GM12878 (cell line): ENCODE measurements around the gene GAS6. TPM values are rescaled to one million over a fixed set of nuclear protein-coding genes. Genes with fewer than 3 reads are reported as not detected.

Experiments
- ATAC-seq: fragments of 200-7000 bp; cut with Tn5 transposase; 3 replicates; pipeline ENCODE4 v1.9.1; 2020; ENCODE audit warnings: mild to moderate bottlenecking, moderate library complexity
- BruUV-seq: library from RNA; stranded (reverse); fragments of 400-500 nt; replicated peaks from 2 replicates; lab custom pipeline; 2021; lab: Mats Ljungman, UMichigan
- CTCF ChIA-PET: fragments of 300-600 bp; sonication (Branson Sonifier 250); formaldehyde crosslinking; extraction: SDS; loops from one replicate; lab custom pipeline; 2021; ENCODE audit warnings: inconsistent platforms; lab: Yijun Ruan, JAX
- POLR2A ChIA-PET: fragments of 350-600 bp; formaldehyde crosslinking; extraction: SDS; loops from one replicate; lab custom pipeline; 2021; ENCODE audit warnings: inconsistent platforms; lab: Charles Lee
- RAD21 ChIA-PET: fragments of 300-600 bp; sonication (Branson Sonifier 250); formaldehyde crosslinking; loops from one replicate; lab custom pipeline; 2023; ENCODE audit warnings: antibody characterized with exemption; ENCODE audit not compliant: unreplicated experiment; lab: Charles Lee
- SMC1A ChIA-PET: fragments of 300-600 bp; sonication (Branson Sonifier 250); formaldehyde crosslinking; loops from one replicate; lab custom pipeline; 2023; ENCODE audit not compliant: unreplicated experiment, uncharacterized antibody; lab: Charles Lee
- DNase-seq: peaks from one replicate; pipeline ENCODE4 v3.0.0-alpha.2; 2011; ENCODE audit warnings: low read depth, low spot score
- FAIRE-seq: peaks from 3 replicates; lab custom pipeline; 2011; peaks lifted over from hg19 to GRCh38; lab: Jason Lieb, UNC
- H2AFZ ChIP-seq: 2 replicates; pipeline ENCODE4 v1.6.0; 2011; ENCODE audit warnings: low read depth, low read length, control low read depth; ENCODE audit not compliant: control insufficient read depth
- H3K27ac ChIP-seq: 2 replicates; pipeline ENCODE4 v1.5.1; 2011; ENCODE audit warnings: control low read depth; ENCODE audit not compliant: control insufficient read depth, insufficient read depth
- H3K27me3 ChIP-seq, 2 experiments: replicated peaks in 1 of 2; 2 replicates each; pipeline versions ENCODE4 v1.6.0 to v1.6.1; 2011; ENCODE audit warnings: low read length in 1 of 2; ENCODE audit not compliant: control insufficient read depth in 2 of 2, insufficient read depth in 2 of 2
- H3K36me3 ChIP-seq, 2 experiments: 2 replicates each; pipeline ENCODE4 v1.5.1; 2011; ENCODE audit warnings: low read length in 1 of 2; ENCODE audit not compliant: control insufficient read depth in 2 of 2, insufficient read depth in 2 of 2
- H3K4me1 ChIP-seq: 2 replicates; pipeline ENCODE4 v1.6.1; 2011; ENCODE audit warnings: mild to moderate bottlenecking, low read length, moderate library complexity, mixed read lengths; ENCODE audit not compliant: control insufficient read depth, insufficient read depth
- H3K4me2 ChIP-seq: 2 replicates; pipeline ENCODE4 v1.6.0; 2011; ENCODE audit warnings: control low read depth; ENCODE audit not compliant: control insufficient read depth, insufficient read depth
- H3K4me3 ChIP-seq: fragments of 200-600 bp; sonication (generic); 2 replicates; pipeline ENCODE4 v1.5.1; 2016
- H3K79me2 ChIP-seq: 2 replicates; pipeline ENCODE4 v1.6.0; 2011; ENCODE audit warnings: low read length; ENCODE audit not compliant: control insufficient read depth, insufficient read depth
- H3K9ac ChIP-seq: 2 replicates; pipeline ENCODE4 v1.8.0; 2011; ENCODE audit warnings: low read length, control low read depth, mixed read lengths; ENCODE audit not compliant: control insufficient read depth, insufficient read depth
- H3K9me3 ChIP-seq: replicated peaks from 3 replicates; pipeline ENCODE4 v1.5.1; 2011; ENCODE audit warnings: mild to moderate bottlenecking, low read length; ENCODE audit not compliant: control insufficient read depth, insufficient read depth
- H4K20me1 ChIP-seq: 2 replicates; pipeline ENCODE4 v1.6.0; 2011; ENCODE audit not compliant: control insufficient read depth, insufficient read depth
- BMI1 ChIP-seq: fragments of 450-650 bp; IDR thresholded peaks from 2 replicates; pipeline ENCODE4 v1.6.1; 2016; ENCODE audit warnings: mild to moderate bottlenecking, moderate library complexity, borderline replicate concordance
- CBX5 ChIP-seq: sonication (generic); IDR thresholded peaks from 2 replicates; pipeline ENCODE4 v1.6.1; 2016; ENCODE audit warnings: low read depth, moderate library complexity, mild to moderate bottlenecking, inconsistent platforms
- WGBS: methylation state at CpG from one replicate; pipeline ENCODE4 v1.1.6; 2016; ENCODE audit warnings: low lambda C conversion rate; ENCODE audit not compliant: insufficient replicate concordance, insufficient coverage; ENCODE audit errors: missing lambda C conversion rate; 5-methylcytosine and 5-hydroxymethylcytosine counted together
- in situ Hi-C: fragments of 300-500 bp; cut with MboI; formaldehyde crosslinking; loops from 9 replicates; pipeline ENCODE4 v1.14.3; 2018; ENCODE audit warnings: mixed read lengths
- intact Hi-C: fragments of 100-400 bp; cut with micrococcal nuclease; formaldehyde crosslinking; loops from one replicate; pipeline ENCODE4 v1.14.2; 2022; ENCODE audit not compliant: unreplicated experiment
- polyA plus RNA-seq, 11 experiments: library from polyadenylated mRNA; depleted of rRNA in 4 of 11; unstranded in 6 of 11; stranded (reverse) in 5 of 11; fragments of >200 nt; fragmentation: Nextera tagmentation in 4 of 11; fragmentation: Illumina TruSeq in 1 of 11; extraction: Ambion mirVana in 4 of 11; extraction: Trizol in 1 of 11; gene quantifications; 1 replicate in 1 of 11; 2 replicates in 10 of 11; pipeline versions ENCODE4 v1.2.1 to v1.2.3, GENCODE V29; 2011 to 2016; ENCODE audit warnings: inconsistent platforms in 2 of 11, missing spikeins in 2 of 11, low read depth in 1 of 11
- total RNA-seq, 4 experiments: library from RNA; depleted of rRNA in 3 of 4; stranded (reverse); fragments of >200 nt in 3 of 4; fragmentation: Illumina TruSeq in 1 of 4; extraction: Trizol in 1 of 4; gene quantifications; 2 replicates each; pipeline versions ENCODE4 v1.2.1 to v1.2.3, GENCODE V29; 2013 to 2021

The GAS6 gene
- total and polyA plus RNA-seq, 10 of the 15 experiments (the other 5 are each of a cell fraction or from before 2014, with no cell fraction given), result 0.03 to 0.59 (median 0.10) TPM; not detected in 2

- Histone ChIP-seq H3K9ac (no peak overlapping the region), H3K79me2 (no peaks in the 10 kb centered on the region), H3K9me3 (peaks cover 7% of the 10 kb centered on the region; the same call in 2 of the 3 replicates), H4K20me1 (no peaks in the 10 kb centered on the region), H3K4me2 (no peak overlapping the region), H2AFZ (no peak overlapping the region), H3K36me3 (no peaks in the 10 kb centered on the region), H3K27ac (no peak overlapping the region), H3K4me1 (no peaks in the 10 kb centered on the region), H3K4me3 (no peak overlapping the region), H3K27me3 (no peaks in the 10 kb centered on the region)
- DNase-seq (no peak), FAIRE-seq (no peak), ATAC-seq (no peak)
- in situ Hi-C loops, result no loop called here
- ChIA-PET POLR2A (no interaction called here), RAD21 (no interaction called here), SMC1A (no interaction called here), CTCF (no interaction called here)
- intact Hi-C loops, result loop anchor here (10.0 kb wide), 1 partner anchor 334 kb away; no protein-coding TSS in a partner anchor
- no peak for TF ChIP-seq BMI1
- no TSS peak for BruUV-seq
- 54% methylated on average over 14 of the region's 14 CpGs for WGBS
Measured at GRCh38 chr13:113810640-113811039, 53.2 kb downstream of the GAS6 start.

GRCh38 chr13:113809934-113810333, 53.9 kb downstream of the GAS6 start:
- ChIA-PET POLR2A (no interaction called here), RAD21 (no interaction called here), CTCF (interaction anchor here (0.8 kb wide), 1 partner anchor 392 kb away, joined by 3 read pairs; no protein-coding TSS in a partner anchor), SMC1A (no interaction called here)
- DNase-seq (no peak), ATAC-seq (no peak), FAIRE-seq (no peak)
- intact Hi-C loops, result loop anchor here (10.0 kb wide), 1 partner anchor 335 kb away; no protein-coding TSS in a partner anchor
- no peaks in the 10 kb centered on the region for H3K79me2 ChIP-seq
- H3K9ac ChIP-seq, result no peak overlapping the region
- no peaks in the 10 kb centered on the region for H4K20me1 ChIP-seq
- WGBS, result 0% methylated on average over 2 of the region's 2 CpGs
- H3K27ac ChIP-seq, result no peak overlapping the region
- no peaks in the 10 kb centered on the region for H3K36me3 ChIP-seq
- no TSS peak for BruUV-seq
- no peaks in the 10 kb centered on the region for H3K27me3 ChIP-seq
- H3K4me3 ChIP-seq, result no peak overlapping the region
- in situ Hi-C loops, result no loop called here
- no peak overlapping the region for H2AFZ ChIP-seq
- peaks cover 7% of the 10 kb centered on the region; the same call in 2 of the 3 replicates for H3K9me3 ChIP-seq
- H3K4me2 ChIP-seq, result no peak overlapping the region
- TF ChIP-seq CBX5, result no peak
- TF ChIP-seq, all 136 proteins: peak for 0
- no peaks in the 10 kb centered on the region for H3K4me1 ChIP-seq
